ENCODE results near the gene KDM3B.
"Not testable (repeated sequence)": the region's sequence is repeated elsewhere in the genome, so short reads cannot be mapped to it uniquely, and the experiment has no call there.

The KDM3B gene

GRCh38 chr5:138468966-138469539 lies 116.6 kb downstream of the KDM3B start:
- no peak for DNase-seq

- DNase-seq, result peak; percentile 34
Measured at GRCh38 chr5:138469540-138470321, 117.2 kb downstream of the KDM3B start.

GRCh38 chr5:138470322-138471051 lies 118.0 kb downstream of the KDM3B start:
- DNase-seq, result no peak

- no peak for DNase-seq
Measured at GRCh38 chr5:138471052-138471361, 118.5 kb downstream of the KDM3B start.

- DNase-seq, result no peak
Measured at GRCh38 chr5:138472353-138472752, 119.9 kb downstream of the KDM3B start.

- DNase-seq, result not testable (repeated sequence)
Measured at GRCh38 chr5:138473151-138473550, 120.7 kb downstream of the KDM3B start.

- DNase-seq, result no peak
Measured at GRCh38 chr5:138476918-138477317, 124.4 kb downstream of the KDM3B start.

- no peak for DNase-seq
Measured at GRCh38 chr5:138482638-138483037, 130.2 kb downstream of the KDM3B start.

All from fibroblast of skin of back (primary cell).